Heart left ventricle (tissue), 16 donors: ENCODE data around the gene PPP1R14D. TPM values are rescaled to one million over a fixed set of nuclear protein-coding genes. Genes with fewer than 3 reads are reported as not detected.

ENCODE experiments used
- ATAC-seq, 4 donors: fragments of 200-7000 bp; cut with Tn5 transposase; one replicate each; pipeline ENCODE4 v1.9.1; 2020 to 2022; ENCODE audit warnings: moderate library complexity in 4 of 4, mild to moderate bottlenecking in 3 of 4, moderate number of reproducible peaks in 1 of 4
- DNase-seq, 5 donors: peaks; one replicate each; pipeline ENCODE4 v3.0.0-alpha.2; 2020
- H3K27ac ChIP-seq, 12 donors: fragments of 200-600 bp; sonication (generic) in 4 of 12; one replicate each; pipeline versions ENCODE4 v1.5.0 to v1.8.0; 2016 to 2022; ENCODE audit warnings: mild to moderate bottlenecking in 2 of 12
- H3K27me3 ChIP-seq, 9 donors: fragments of 200-600 bp; sonication (generic) in 2 of 9; one replicate each; pipeline versions ENCODE4 v1.5.1 to v1.8.0; 2016 to 2022; ENCODE audit warnings: mild to moderate bottlenecking in 3 of 9
- H3K36me3 ChIP-seq, 9 donors: fragments of 200-600 bp; sonication (generic) in 2 of 9; one replicate each; pipeline versions ENCODE4 v1.5.0 to v1.8.0; 2018 to 2022; ENCODE audit warnings: mild to moderate bottlenecking in 2 of 9
- H3K4me1 ChIP-seq, 12 donors: fragments of 200-600 bp; sonication (generic) in 4 of 12; one replicate each; pipeline versions ENCODE4 v1.5.0 to v1.8.0; 2016 to 2022; ENCODE audit warnings: mild to moderate bottlenecking in 3 of 12
- H3K4me3 ChIP-seq, 12 donors: fragments of 200-600 bp; sonication (generic) in 4 of 12; one replicate each; pipeline versions ENCODE4 v1.5.0 to v1.8.0; 2017 to 2022; ENCODE audit warnings: mild to moderate bottlenecking in 9 of 12, moderate library complexity in 4 of 12
- H3K9me3 ChIP-seq, 12 donors: fragments of 200-600 bp; sonication (generic) in 4 of 12; one replicate each; pipeline versions ENCODE4 v1.5.0 to v1.8.0; 2016 to 2022; ENCODE audit warnings: mild to moderate bottlenecking in 1 of 12
- POLR2A ChIP-seq, 2 donors: fragments of 450-650 bp; IDR thresholded peaks; one replicate each; pipeline ENCODE4 v1.6.1; 2017; ENCODE audit warnings: antibody characterized with exemption in 2 of 2, mild to moderate bottlenecking in 2 of 2, moderate library complexity in 2 of 2
- WGBS, 4 donors: extraction: QIAGEN DNeasy Blood & Tissue Kit in 2 of 4; methylation state at CpG; one replicate each; pipeline versions ENCODE4 v1.1.5 to v1.1.7; 2013 to 2018; 5-methylcytosine and 5-hydroxymethylcytosine counted together
- intact Hi-C, 10 donors: fragments of 100-400 bp; cut with DNase I; formaldehyde crosslinking; loops; one replicate each; pipeline versions ENCODE4 v1.11.1 to v1.14.2; 2022
- polyA plus RNA-seq, 2 donors: library from polyadenylated mRNA; stranded (reverse); fragments of 200-250 nt; gene quantifications; one replicate each; pipeline ENCODE4 v1.2.3, GENCODE V29; 2013
- total RNA-seq, 9 donors: library from RNA; depleted of rRNA in 2 of 9; stranded (reverse); fragments of >200 nt in 2 of 9; fragmentation: NEBNext Ultra II Directional in 3 of 9; extraction: Animal tissue kit (Norgen Biotek cat#: 25700) in 3 of 9; gene quantifications; one replicate each; pipeline versions ENCODE4 v1.1.0 to v1.2.4, GENCODE V29; 2016 to 2023
- TF ChIP-seq, protein P1 (sequence below), 12 donors: fragments of 200-600 bp; sonication (generic) in 4 of 12; IDR thresholded peaks; one replicate each; pipeline versions ENCODE4 v1.5.0 to v1.8.0; 2018 to 2022; ENCODE audit warnings: antibody characterized with exemption in 12 of 12, mild to moderate bottlenecking in 5 of 12
- donor health status: ischemic (EF 13 %, LVEDD 7.1; RV severe dilation, severe dysfunction).
- donor health status: healthy with polysubstance abuse.
- donor health status: DM: no; HTN: yes; CAD: no.
- donor health status: DM: no; HTN: no; CAD: no.
- donor health status: ischemic (EF 25% LVEDD 6.9; RV normal size, moderate dysfunction).
- donor health status: ischemic (EF 25% LVEDD 5.7; RV mildly dilated, moderate dysfunction).
- donor health status: healthy.
- donor health status: DM: yes; HTN: yes; CAD: no.
- donor health status: ischemic (EF 35%, LVEDD 5.7; RV mildly dilated, moderate dysfunction).
- donor health status: nonischemic (EF 11% LVEDD 7.7; RV severe dilation, severe dysfunction).
- donor health status: DM: yes; HTN: yes; CAD: no.
- donor health status: PGD.
- donor health status: ischemic (EF 29% LVEDD 5.4; RV normal size, mild dysfunction).
- donor health status: nonischemic (EF 23%, LVEDD 6.1; RV moderate dilation, normal function).

The PPP1R14D gene
- total and polyA plus RNA-seq, 11 donors: not detected

DNA sequence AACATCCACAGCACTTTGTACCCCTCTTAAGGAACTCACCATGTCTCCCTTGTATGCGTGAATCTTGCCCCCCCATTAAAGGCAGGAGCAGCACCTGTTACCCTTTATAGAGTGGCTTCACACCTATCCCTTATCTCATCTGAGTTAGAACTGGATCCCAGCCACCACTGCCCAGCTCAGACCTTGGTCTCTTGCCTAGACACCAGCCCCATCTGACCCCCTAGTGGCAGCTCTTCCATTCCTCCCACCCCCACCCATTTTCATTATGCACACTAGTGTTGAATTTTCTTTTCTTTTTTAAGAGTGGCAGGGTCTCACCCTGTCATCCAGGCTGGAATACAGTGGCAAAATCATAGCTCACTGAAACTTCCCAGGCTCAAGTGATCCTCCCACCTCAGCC is 24.8 kb downstream of the PPP1R14D start:
- ATAC-seq (no peak), DNase-seq (no peak)
- intact Hi-C loops: loop anchor here in 1 of 10 donors (5.0 kb wide), 1 partner anchor 36 kb away; the partner anchor contains the start of gene C15orf62
- Histone ChIP-seq H3K4me3 (no peak overlapping the region), H3K27me3 (no peaks in the 10 kb centered on the region), H3K9me3 (no peaks in the 10 kb centered on the region), H3K4me1 (peaks cover 0 to 38% (median 19%) of the 10 kb centered on the region in 12 donors), H3K36me3 (peaks cover 0 to 12% (median under 1%) of the 10 kb centered on the region in 9 donors), H3K27ac (no peak overlapping the region)
- WGBS, 4 donors: 55 to 73% (median 64%) methylated on average over 1 of the region's 1 CpG
- TF ChIP-seq, protein P1, sequence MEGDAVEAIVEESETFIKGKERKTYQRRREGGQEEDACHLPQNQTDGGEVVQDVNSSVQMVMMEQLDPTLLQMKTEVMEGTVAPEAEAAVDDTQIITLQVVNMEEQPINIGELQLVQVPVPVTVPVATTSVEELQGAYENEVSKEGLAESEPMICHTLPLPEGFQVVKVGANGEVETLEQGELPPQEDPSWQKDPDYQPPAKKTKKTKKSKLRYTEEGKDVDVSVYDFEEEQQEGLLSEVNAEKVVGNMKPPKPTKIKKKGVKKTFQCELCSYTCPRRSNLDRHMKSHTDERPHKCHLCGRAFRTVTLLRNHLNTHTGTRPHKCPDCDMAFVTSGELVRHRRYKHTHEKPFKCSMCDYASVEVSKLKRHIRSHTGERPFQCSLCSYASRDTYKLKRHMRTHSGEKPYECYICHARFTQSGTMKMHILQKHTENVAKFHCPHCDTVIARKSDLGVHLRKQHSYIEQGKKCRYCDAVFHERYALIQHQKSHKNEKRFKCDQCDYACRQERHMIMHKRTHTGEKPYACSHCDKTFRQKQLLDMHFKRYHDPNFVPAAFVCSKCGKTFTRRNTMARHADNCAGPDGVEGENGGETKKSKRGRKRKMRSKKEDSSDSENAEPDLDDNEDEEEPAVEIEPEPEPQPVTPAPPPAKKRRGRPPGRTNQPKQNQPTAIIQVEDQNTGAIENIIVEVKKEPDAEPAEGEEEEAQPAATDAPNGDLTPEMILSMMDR (IDR thresholded peaks at IDR 0.05): no peak
- no peak for TF ChIP-seq POLR2A (IDR thresholded peaks at IDR 0.05)

DNA sequence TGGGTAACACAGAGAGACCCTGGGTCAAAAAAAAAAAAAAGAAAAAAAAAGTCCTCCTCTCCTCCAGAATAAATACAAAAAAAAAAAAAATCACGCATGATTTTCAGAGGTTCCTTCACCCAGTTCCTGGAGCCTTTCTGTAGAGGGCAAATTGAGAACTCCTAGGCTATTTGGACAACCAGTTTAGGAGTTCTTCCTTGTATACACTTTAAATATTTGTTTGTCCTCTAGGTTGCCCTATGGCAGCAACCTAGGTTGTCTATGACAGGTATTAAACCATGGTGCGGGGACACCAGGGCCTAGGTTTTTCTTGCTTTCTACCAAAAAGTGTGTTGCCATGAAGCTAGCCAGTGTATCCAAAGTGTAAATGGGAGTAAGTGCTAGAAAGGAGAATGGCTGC is 25.4 kb downstream of the PPP1R14D start:
- 94 to 96% (median 95%) methylated on average over 2 of the region's 2 CpGs for WGBS, 4 donors
- Histone ChIP-seq H3K9me3 (no peaks in the 10 kb centered on the region), H3K4me3 (no peak overlapping the region), H3K36me3 (peaks cover 0 to 17% (median 4%) of the 10 kb centered on the region in 9 donors), H3K27ac (no peak overlapping the region), H3K4me1 (peaks cover 0 to 32% (median 14%) of the 10 kb centered on the region in 12 donors), H3K27me3 (no peaks in the 10 kb centered on the region)
- ATAC-seq (no peak), DNase-seq (no peak)
- TF ChIP-seq POLR2A (IDR thresholded peaks at IDR 0.05): no peak
- intact Hi-C loops: loop anchor here in 1 of 10 donors (5.0 kb wide), 1 partner anchor 36 kb away; the partner anchor contains the start of gene C15orf62

DNA sequence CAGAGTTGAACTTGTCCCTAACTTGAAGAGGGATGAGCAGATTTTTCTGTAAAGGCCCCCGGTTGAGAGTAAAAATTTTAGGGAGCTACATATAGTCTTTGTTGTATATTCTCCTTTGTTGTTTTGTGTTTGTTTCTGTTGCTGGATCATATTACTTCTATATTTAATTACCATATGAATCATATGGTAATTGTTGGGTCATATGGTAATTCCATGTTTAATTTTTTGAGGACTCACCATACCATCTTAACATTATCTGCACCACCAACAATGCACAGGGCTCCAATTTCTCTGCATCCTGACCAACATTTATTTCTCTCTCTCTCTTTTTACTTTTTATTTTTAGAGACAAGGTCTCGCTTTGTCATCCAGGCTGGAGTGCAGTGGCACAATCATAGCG is 29.0 kb downstream of the PPP1R14D start:
- H3K9me3 ChIP-seq: no peaks in the 10 kb centered on the region
- ATAC-seq (no peak), DNase-seq (no peak)
- 69 to 94% (median 88%) methylated on average over 3 of the region's 3 CpGs for WGBS, 4 donors
- no peak overlapping the region for H3K4me3 ChIP-seq
- intact Hi-C loops: no loop called here
- no peak for TF ChIP-seq POLR2A (IDR thresholded peaks at IDR 0.05)
- TF ChIP-seq, protein P1 (IDR thresholded peaks at IDR 0.05): no peak
- no peaks in the 10 kb centered on the region for H3K27me3 ChIP-seq
- peaks cover 0 to 17% (median 4%) of the 10 kb centered on the region in 9 donors for H3K36me3 ChIP-seq
- peaks cover 0 to 27% (median 12%) of the 10 kb centered on the region in 12 donors for H3K4me1 ChIP-seq
- no peak overlapping the region for H3K27ac ChIP-seq

DNA sequence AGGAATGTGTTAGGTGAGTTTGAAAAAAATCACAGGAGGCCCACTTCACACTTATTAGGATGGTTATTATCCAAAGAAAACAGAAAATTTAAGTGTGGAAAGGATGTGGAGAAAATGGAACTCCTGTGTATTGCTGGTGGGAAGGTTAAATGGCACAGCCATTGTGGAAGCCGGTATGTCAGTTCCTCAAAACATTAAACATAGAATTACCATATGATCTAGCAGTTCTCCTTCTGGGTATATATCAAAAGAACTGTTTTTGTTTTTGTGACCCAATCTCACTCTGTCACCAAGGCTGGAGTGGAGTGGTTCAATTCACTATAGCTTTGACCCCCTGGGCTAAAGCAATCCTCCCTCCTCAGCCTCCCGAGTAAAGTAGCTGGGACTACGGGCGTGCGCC is 32.0 kb downstream of the PPP1R14D start:
- Histone ChIP-seq H3K36me3 (peaks cover 0 to 28% (median 11%) of the 10 kb centered on the region in 9 donors), H3K4me1 (peaks cover 0 to 40% (median 7%) of the 10 kb centered on the region in 12 donors), H3K27me3 (no peaks in the 10 kb centered on the region), H3K9me3 (no peaks in the 10 kb centered on the region), H3K27ac (no peak overlapping the region), H3K4me3 (no peak overlapping the region)
- 93 to 95% (median 94%) methylated on average over 5 of the region's 5 CpGs for WGBS, 4 donors
- intact Hi-C loops: no loop called here
- DNase-seq (no peak), ATAC-seq (no peak)
- no peak for TF ChIP-seq POLR2A (IDR thresholded peaks at IDR 0.05)
- TF ChIP-seq, protein P1 (IDR thresholded peaks at IDR 0.05): no peak

DNA sequence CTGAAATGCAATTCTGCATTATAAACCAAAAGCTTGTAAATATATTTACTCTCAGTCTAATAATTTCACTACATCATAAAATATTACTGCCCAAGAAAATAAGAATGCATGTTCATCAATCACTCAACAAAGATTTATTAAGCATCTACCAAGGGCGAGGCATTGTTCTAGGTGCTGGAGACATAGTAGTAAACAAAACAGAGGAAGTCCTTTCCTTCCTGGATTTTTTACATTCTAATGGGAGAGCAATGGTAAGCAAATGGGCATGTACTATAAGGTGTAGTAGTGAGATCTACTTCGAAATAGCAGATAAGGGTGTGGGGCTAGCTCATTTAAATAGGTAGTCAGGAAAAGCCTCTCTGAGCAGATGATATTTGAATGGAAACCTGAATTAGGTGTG is 32.5 kb downstream of the PPP1R14D start:
- Histone ChIP-seq H3K36me3 (peaks cover 0 to 32% (median 16%) of the 10 kb centered on the region in 9 donors), H3K27ac (no peak overlapping the region), H3K27me3 (no peaks in the 10 kb centered on the region), H3K4me1 (peaks cover 0 to 40% (median 7%) of the 10 kb centered on the region in 12 donors), H3K4me3 (no peak overlapping the region), H3K9me3 (no peaks in the 10 kb centered on the region)
- WGBS, 4 donors: 59 to 74% (median 64%) methylated on average over 2 of the region's 2 CpGs
- intact Hi-C loops: no loop called here
- TF ChIP-seq POLR2A (IDR thresholded peaks at IDR 0.05): no peak
- TF ChIP-seq, protein P1 (IDR thresholded peaks at IDR 0.05): no peak
- no peak for DNase-seq
- no peak for ATAC-seq
